PC-3 (cell line): ENCODE results near the gene GNAI1. TPM values are rescaled to one million over a fixed set of nuclear protein-coding genes. Genes with fewer than 3 reads are reported as not detected.

Experiments used
- ATAC-seq: fragments of 200-7000 bp; cut with Tn5 transposase; 2 replicates; pipeline ENCODE4 v1.9.1; 2020; ENCODE audit warnings: mild to moderate bottlenecking, moderate library complexity
- BruUV-seq: library from RNA; stranded (reverse); fragments of 400-500 nt; replicated peaks from 2 replicates; lab custom pipeline; 2021; lab: Mats Ljungman, UMichigan
- CTCF ChIA-PET: fragments of 300-600 bp; sonication (Branson Sonifier 250); formaldehyde crosslinking; loops from one replicate; lab custom pipeline; 2022; ENCODE audit warnings: antibody characterized with exemption; lab: Charles Lee
- POLR2A ChIA-PET: fragments of 300-600 bp; sonication (Branson Sonifier 250); formaldehyde crosslinking; loops from one replicate; lab custom pipeline; 2022; ENCODE audit warnings: antibody characterized with exemption; ENCODE audit not compliant: unreplicated experiment; lab: Charles Lee
- DNase-seq: peaks from one replicate; pipeline ENCODE4 v3.0.0-alpha.2; 2015
- H2AFZ ChIP-seq: fragments of 300-600 bp; sonication (generic); 2 replicates; pipeline ENCODE4 v1.6.0; 2016; ENCODE audit warnings: antibody characterized with exemption, low read length
- H3F3A ChIP-seq: fragments of 300-600 bp; sonication (generic); one replicate; pipeline ENCODE4 v1.6.0; 2017; ENCODE audit warnings: antibody characterized with exemption, low read length, control low read depth, mild to moderate bottlenecking; ENCODE audit not compliant: unreplicated experiment
- H3K27ac ChIP-seq: fragments of 300-600 bp; sonication (generic); 2 replicates; pipeline ENCODE4 v1.5.1; 2016; ENCODE audit warnings: mild to moderate bottlenecking, low read length
- H3K27me3 ChIP-seq: fragments of 300-600 bp; sonication (generic); 2 replicates; pipeline ENCODE4 v1.6.1; 2016; ENCODE audit warnings: low read length, mixed read lengths
- H3K36me3 ChIP-seq: fragments of 300-600 bp; sonication (generic); 2 replicates; pipeline ENCODE4 v1.6.1; 2016; ENCODE audit warnings: low read depth, mixed run types, low read length, mixed read lengths
- H3K4me1 ChIP-seq: fragments of 300-600 bp; sonication (generic); 2 replicates; pipeline ENCODE4 v1.5.1; 2016; ENCODE audit warnings: low read length; ENCODE audit not compliant: insufficient read depth
- H3K4me2 ChIP-seq: fragments of 300-600 bp; sonication (generic); 2 replicates; pipeline ENCODE4 v1.6.0; 2016; ENCODE audit warnings: low read length
- H3K4me3 ChIP-seq: fragments of 300-600 bp; sonication (generic); 2 replicates; pipeline ENCODE4 v1.5.1; 2016; ENCODE audit warnings: mild to moderate bottlenecking, low read length, mixed read lengths
- H3K79me2 ChIP-seq: fragments of 300-600 bp; sonication (generic); 2 replicates; pipeline ENCODE4 v1.6.1; 2017; ENCODE audit warnings: low read length, mixed read lengths
- H3K9ac ChIP-seq: fragments of 300-600 bp; sonication (generic); 2 replicates; pipeline ENCODE4 v1.6.0; 2016; ENCODE audit warnings: mild to moderate bottlenecking, low read length
- H3K9me2 ChIP-seq: fragments of 300-600 bp; sonication (generic); replicated peaks from 2 replicates; pipeline ENCODE4 v1.6.1; 2016; ENCODE audit warnings: mixed run types, low read length, mixed read lengths
- H3K9me3 ChIP-seq: fragments of 300-600 bp; sonication (generic); 2 replicates; pipeline ENCODE4 v1.6.1; 2016; ENCODE audit warnings: low read length, mixed read lengths
- H4K20me1 ChIP-seq: fragments of 300-600 bp; sonication (generic); 2 replicates; pipeline ENCODE4 v1.6.1; 2016; ENCODE audit warnings: low read length, mixed read lengths
- EZH2 ChIP-seq: fragments of 300-600 bp; sonication (generic); IDR thresholded peaks from one replicate; pipeline ENCODE4 v1.6.1; 2017; ENCODE audit warnings: antibody characterized with exemption, mild to moderate bottlenecking, low read length; ENCODE audit not compliant: unreplicated experiment
- EZH2phosphoT487 ChIP-seq: fragments of 300-600 bp; sonication (generic); IDR thresholded peaks from 2 replicates; pipeline ENCODE4 v1.6.1; 2018; ENCODE audit warnings: mild to moderate bottlenecking, antibody characterized with exemption, low read length, borderline replicate concordance
- intact Hi-C: fragments of 100-400 bp; cut with micrococcal nuclease; formaldehyde crosslinking; loops from 2 replicates; pipeline ENCODE4 v1.9.0; 2023
- total RNA-seq: library from RNA; depleted of rRNA; stranded (reverse); fragments of >200 nt; gene quantifications from 2 replicates; pipeline ENCODE4 v1.2.3, GENCODE V29; 2014
- TF ChIP-seq, protein P1 (sequence below): fragments of 300-600 bp; sonication (generic); conservative IDR thresholded peaks from 2 replicates; pipeline ENCODE4 v1.5.1; 2017; ENCODE audit warnings: antibody characterized with exemption, low read depth, mild to moderate bottlenecking, low read length

GNAI1 gene
- total RNA-seq, 1 experiment from 2014 or later = 16.9 TPM

DNA sequence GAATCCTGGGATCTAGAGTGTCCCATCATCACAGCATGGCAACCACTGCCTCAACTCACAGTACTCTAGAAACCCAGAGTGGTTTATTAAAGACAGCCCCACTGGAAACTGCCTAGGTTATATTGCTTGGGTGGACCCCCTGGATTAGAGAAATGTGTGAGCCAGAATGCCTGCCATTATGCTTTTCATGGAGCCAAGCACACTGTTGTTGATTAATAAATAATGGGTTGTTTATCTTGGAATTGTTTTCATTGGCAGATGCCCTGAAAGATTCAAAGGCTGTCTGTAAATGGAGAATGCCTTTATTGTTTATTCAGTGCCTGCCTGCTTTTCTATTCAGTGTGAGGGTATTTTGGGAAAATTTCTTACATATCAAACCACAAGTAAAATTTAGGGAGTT is 52.1 kb downstream of the GNAI1 start:
- H2AFZ ChIP-seq = no peak overlapping the region
- DNase-seq = no peak

DNA sequence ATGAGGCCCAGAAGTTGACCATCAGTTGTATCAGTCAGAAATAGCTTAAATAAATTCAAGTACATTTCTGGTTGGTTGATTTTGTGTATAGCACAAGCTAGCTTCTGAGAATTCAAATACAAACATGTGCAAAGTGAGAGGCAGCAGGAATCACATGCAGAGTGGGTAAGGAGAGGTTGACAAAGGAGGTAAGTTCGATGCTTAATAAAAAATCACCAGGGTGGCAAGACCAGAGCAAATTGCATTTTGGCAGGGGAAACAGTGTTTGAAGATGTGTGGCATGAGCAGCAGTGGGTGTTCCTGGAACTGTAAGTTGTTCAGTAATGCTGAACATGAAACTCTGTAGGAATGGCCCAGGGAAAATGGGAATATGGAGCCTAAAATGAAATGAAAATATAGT is 52.6 kb downstream of the GNAI1 start:
- Histone ChIP-seq H3K79me2 (peaks cover 8% of the 10 kb centered on the region), H2AFZ (no peak overlapping the region), H4K20me1 (no peaks in the 10 kb centered on the region), H3K9ac (no peak overlapping the region), H3K4me2 (no peak overlapping the region), H3F3A (no peaks in the 10 kb centered on the region), H3K9me3 (no peaks in the 10 kb centered on the region), H3K9me2 (no peaks in the 10 kb centered on the region), H3K4me3 (no peak overlapping the region), H3K36me3 (no peaks in the 10 kb centered on the region), H3K27me3 (no peaks in the 10 kb centered on the region), H3K27ac (no peak overlapping the region), H3K4me1 (peaks cover 7% of the 10 kb centered on the region; the same call in 1 of the 2 replicates)
- DNase-seq (no peak), ATAC-seq (no peak)
- TF ChIP-seq, protein P1, sequence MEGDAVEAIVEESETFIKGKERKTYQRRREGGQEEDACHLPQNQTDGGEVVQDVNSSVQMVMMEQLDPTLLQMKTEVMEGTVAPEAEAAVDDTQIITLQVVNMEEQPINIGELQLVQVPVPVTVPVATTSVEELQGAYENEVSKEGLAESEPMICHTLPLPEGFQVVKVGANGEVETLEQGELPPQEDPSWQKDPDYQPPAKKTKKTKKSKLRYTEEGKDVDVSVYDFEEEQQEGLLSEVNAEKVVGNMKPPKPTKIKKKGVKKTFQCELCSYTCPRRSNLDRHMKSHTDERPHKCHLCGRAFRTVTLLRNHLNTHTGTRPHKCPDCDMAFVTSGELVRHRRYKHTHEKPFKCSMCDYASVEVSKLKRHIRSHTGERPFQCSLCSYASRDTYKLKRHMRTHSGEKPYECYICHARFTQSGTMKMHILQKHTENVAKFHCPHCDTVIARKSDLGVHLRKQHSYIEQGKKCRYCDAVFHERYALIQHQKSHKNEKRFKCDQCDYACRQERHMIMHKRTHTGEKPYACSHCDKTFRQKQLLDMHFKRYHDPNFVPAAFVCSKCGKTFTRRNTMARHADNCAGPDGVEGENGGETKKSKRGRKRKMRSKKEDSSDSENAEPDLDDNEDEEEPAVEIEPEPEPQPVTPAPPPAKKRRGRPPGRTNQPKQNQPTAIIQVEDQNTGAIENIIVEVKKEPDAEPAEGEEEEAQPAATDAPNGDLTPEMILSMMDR = no peak
- TF ChIP-seq EZH2 (no peak), EZH2phosphoT487 (no peak)
- ChIA-PET CTCF (no interaction called here), POLR2A (no interaction called here)
- intact Hi-C loops = no loop called here
- no TSS peak for BruUV-seq

More for the DNA sequence above, 52.1 kb downstream of the GNAI1 start:
- peaks cover 7% of the 10 kb centered on the region; the same call in 1 of the 2 replicates for H3K4me1 ChIP-seq
- no peaks in the 10 kb centered on the region for H3K36me3 ChIP-seq
- no TSS peak for BruUV-seq
- no peaks in the 10 kb centered on the region for H3K9me2 ChIP-seq
- no peaks in the 10 kb centered on the region for H3F3A ChIP-seq
- no peaks in the 10 kb centered on the region for H3K27me3 ChIP-seq
- H3K4me3 ChIP-seq = no peak overlapping the region
- TF ChIP-seq EZH2 (no peak), EZH2phosphoT487 (no peak)
- TF ChIP-seq, protein P1 = no peak
- no peaks in the 10 kb centered on the region for H3K9me3 ChIP-seq
- no peak for ATAC-seq
- intact Hi-C loops = no loop called here
- no peak overlapping the region for H3K9ac ChIP-seq
- H3K4me2 ChIP-seq = no peak overlapping the region
- no peak overlapping the region for H3K27ac ChIP-seq
- no peaks in the 10 kb centered on the region for H4K20me1 ChIP-seq
- ChIA-PET CTCF (no interaction called here), POLR2A (no interaction called here)
- H3K79me2 ChIP-seq = peaks cover 8% of the 10 kb centered on the region

DNA sequence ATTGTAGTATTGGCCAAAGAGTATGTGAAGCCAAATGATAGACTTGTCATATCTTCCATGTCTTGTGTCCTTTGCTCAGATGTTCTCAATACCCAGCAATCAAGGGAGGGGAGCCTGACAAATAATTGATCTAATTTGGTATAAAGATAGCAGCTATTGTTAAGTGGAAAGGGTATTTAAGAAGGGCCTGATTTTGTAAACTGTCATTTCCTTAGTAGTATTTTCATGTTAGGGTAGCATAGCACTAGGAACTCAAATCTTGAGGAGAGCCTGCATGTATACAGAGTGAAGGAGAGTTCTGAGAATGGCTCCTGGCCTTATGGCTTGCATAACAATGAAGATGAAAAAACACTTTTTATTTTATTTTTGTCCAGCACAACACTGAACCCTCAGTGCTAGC is 53.1 kb downstream of the GNAI1 start:
- ATAC-seq (no peak), DNase-seq (no peak)
- H3K9ac ChIP-seq = no peak overlapping the region
- H3K27ac ChIP-seq = no peak overlapping the region
- peaks cover 4% of the 10 kb centered on the region; the same call in 1 of the 2 replicates for H3K4me1 ChIP-seq
- no peaks in the 10 kb centered on the region for H4K20me1 ChIP-seq
- peaks cover 8% of the 10 kb centered on the region for H3K79me2 ChIP-seq
- BruUV-seq = no TSS peak
- H3K4me2 ChIP-seq = no peak overlapping the region
- TF ChIP-seq, protein P1 = no peak
- no peak for TF ChIP-seq EZH2phosphoT487
- TF ChIP-seq EZH2 = no peak
- no peak overlapping the region for H2AFZ ChIP-seq
- no peaks in the 10 kb centered on the region for H3K9me2 ChIP-seq
- CTCF ChIA-PET = no interaction called here
- H3K27me3 ChIP-seq = no peaks in the 10 kb centered on the region
- POLR2A ChIA-PET = no interaction called here
- no peaks in the 10 kb centered on the region for H3F3A ChIP-seq
- no peak overlapping the region for H3K4me3 ChIP-seq
- H3K36me3 ChIP-seq = no peaks in the 10 kb centered on the region
- no peaks in the 10 kb centered on the region for H3K9me3 ChIP-seq
- intact Hi-C loops = no loop called here
